HG03039 (cell line): ENCODE measurements around the gene ACOX1.
"Not testable (repeated sequence)": the region's sequence is repeated elsewhere in the genome, so short reads cannot be mapped to it uniquely, and the experiment has no call there.

Source experiments
- ATAC-seq: cut with Tn5 transposase; IDR thresholded peaks from one replicate; pipeline ENCODE4 v1.9.1; 2021; ENCODE audit warnings: mild to moderate bottlenecking, moderate library complexity; ENCODE audit not compliant: unreplicated experiment

Gene ACOX1

GRCh38 chr17:75983501-75984181 lies 4.7 kb upstream of the ACOX1 start:
- ATAC-seq = no peak

DNA sequence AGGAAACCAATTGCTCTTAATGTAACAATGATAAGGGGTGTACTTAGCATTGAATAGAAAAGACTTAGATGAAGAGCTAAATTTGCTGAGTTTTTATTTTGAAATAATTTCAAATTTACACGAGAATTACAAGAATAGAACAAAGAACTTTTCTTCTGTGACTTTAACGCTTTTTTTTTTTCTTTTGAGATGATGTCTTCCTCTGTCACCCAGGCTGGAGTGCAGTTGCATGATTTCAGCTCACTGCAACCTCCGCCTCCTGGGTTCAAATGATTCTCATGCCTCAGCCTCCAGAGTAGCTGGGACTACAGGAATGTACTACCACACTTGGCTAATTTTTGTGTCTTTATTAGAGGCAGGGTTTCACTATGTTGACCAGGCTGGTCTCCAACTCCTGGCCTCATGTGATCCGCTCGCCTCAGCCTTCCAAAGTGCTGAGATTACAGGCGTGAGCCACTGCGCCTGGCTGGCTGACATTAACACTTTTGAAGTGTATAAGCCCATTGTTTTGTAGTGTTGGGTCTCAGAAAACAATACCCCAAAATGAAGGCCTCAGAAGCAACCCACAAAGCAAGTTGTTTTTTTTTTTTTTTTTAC lies 2.2 kb upstream of the ACOX1 start:
- no peak for ATAC-seq

GRCh38 chr17:75980188-75981018 lies 1.4 kb upstream of the ACOX1 start:
- ATAC-seq = no peak

DNA sequence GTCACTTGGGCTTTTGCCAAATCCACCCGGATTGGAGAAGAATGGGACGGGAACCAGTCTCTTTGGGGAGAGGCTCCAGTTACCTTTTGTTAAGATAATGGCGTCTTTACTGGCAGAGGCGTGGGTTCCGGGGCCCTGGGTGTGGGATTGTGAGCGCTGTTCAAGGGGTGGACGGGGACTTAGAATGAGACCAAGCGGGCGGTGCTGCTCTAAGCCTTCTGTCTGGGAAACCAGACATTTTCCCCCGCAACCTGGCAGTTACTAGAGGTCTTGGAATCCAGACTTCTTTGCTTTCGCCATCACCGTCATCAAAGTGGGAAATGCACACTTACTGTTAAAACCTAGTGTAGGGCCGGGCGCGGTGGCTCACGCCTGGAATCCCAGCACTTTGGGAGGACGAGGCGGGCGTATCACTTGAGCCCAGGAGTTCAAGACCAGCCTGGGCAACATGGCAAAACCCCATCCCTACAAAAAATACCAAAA lies 780 bp upstream of the ACOX1 start:
- peak; percentile 22 for ATAC-seq

GRCh38 chr17:75976175-75976848 lies 2.7 kb downstream of the ACOX1 start:
- no peak for ATAC-seq

DNA sequence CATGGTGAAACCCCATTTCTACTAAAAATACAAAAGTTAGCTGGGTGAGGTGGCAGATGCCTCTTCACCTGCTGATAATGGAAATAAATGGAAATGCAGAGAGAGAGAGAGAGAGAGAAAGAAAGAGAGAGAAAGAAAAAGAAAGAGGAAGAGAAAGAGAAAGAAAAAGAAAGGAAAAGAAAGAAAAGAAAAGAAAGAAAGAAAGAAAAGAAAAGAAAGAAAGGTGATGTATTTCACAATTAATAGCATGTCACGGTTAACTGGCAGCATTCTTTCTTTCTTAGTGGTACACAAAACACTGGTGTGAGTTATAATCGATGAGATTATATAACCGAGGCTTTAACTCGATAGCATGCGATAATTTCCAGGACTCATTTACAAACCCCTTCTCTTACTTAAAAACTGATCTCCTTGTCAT lies 3.2 kb downstream of the ACOX1 start:
- ATAC-seq = no peak

- ATAC-seq = not testable (repeated sequence)
Measured at GRCh38 chr17:75975187-75975586, 3.8 kb downstream of the ACOX1 start.

GRCh38 chr17:75970626-75971025 lies 8.3 kb downstream of the ACOX1 start:
- ATAC-seq = no peak

DNA sequence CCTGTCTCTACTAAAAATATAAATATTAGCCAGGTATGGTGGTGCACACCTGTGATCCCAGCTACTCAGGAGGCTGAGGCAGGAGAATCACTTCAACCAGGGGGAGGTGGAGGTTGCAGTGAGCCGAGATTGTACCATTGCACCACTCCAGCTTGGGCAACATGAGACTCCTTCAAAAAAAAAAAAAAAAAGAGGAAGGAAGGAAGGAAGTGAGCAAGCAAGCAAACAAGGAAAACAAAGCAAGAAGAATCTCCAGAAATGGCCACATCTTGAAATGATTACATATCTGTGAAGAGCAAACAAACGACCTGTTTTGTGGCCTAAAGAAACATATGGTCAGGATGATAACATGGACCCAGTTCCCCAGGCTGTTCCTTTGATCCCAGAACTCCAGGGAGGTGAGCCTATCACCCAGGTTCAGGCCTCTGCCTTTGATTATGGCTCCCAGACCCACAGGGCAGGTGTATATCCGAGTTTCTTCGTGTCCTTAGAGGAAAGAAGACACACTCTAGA lies 8.9 kb downstream of the ACOX1 start:
- no peak for ATAC-seq

DNA sequence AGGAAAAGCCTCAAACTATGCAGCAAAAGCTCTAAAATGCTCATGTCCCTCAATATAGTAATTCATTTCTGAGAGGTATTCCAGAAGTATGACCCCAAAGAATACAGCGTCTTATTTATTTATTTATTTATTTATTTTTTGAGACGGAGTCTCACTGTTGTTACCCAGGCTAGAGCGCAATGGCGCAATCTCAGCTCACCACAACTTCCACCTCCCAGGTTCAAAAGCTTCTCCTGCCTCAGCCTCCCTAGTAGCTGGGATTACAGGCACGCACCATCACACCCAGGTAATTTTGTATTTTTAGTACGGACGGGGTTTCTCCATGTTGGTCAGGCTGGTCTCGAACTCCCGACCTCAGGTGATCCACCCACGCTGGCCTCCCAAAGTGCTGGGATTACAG lies 9.9 kb downstream of the ACOX1 start:
- ATAC-seq = not testable (repeated sequence)

- no peak for ATAC-seq
Measured at GRCh38 chr17:75965468-75965867, 13.5 kb downstream of the ACOX1 start.

DNA sequence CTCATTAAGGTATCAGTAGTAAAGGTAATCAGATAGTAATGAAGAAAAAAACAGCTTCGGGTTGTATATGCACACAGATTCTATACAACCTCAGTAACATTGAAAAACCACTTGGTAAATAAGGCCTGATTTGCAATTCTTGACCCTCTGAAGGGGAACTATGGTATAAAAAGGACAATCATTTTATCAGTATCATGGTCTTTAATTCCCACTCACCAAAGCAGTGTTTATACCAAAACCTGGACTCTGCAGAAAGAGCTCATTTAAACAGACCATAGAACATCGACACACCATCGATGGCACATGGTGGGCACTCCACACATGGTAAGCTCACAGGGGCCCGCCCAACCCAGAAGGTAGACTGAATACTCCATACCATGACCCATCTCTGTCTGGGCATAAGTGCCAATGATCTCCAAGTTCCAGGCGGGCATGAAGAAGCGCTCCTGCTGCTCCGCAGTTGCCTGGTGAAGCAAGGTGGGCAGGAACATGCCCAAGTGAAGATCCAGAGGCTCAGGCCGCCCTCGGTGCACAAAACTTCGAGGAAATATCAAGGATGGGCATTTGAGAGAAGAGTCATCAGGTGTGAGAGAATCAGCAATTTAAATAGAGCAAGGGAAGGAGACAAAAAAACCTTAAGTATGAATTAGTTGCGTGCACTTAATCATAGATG lies 19.0 kb downstream of the ACOX1 start:
- no peak for ATAC-seq

GRCh38 chr17:75959051-75959838 lies 19.7 kb downstream of the ACOX1 start:
- no peak for ATAC-seq

DNA sequence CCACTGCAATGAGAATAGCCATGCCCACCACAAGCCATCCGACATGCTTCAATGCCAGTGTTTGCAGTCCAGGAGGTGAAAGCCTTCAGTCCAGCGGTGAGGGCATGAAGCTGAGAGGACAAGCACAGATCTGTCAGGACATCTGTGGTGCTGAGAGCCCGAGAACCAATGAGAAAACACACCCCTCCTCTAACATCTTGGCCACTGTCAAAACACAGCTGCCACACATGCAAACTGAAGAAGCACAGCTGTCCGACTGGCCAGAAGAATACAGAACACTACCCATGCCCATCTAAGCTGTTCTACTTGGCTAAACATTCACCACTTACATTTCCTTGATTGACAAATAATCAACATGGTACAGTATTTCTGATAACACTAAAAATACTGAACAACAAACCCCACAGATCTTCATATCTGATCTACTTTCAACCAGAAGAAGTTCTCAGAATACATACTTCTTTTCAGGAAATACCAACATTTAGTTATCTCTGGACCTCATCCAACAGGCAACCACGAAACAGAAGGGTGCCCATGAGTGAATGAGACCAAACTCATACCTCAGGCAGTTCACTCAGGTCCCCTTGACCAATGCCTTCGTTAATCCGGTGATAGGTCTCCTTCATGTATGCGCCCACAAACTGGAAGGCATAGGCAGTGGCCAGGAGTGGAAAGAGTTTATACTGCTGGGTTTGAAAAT lies 28.0 kb downstream of the ACOX1 start:
- no peak for ATAC-seq

DNA sequence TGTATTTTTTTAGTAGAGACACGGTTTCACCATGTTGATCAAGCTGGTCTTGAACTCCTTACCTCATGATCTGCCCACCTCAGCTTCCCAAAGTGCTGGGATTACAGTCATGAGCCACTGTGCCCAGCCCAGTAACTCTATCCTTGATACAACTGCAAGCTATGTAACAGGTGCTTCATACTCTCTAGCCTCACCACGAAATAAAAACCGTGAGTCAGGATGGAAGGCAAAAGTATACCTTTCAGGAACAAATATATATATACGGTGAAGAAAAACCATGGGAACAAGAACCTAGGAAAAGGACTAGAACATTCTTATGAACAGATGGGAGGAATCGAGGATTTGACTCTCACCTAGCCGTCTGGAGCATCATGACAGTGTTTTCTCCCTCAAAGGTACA lies 28.5 kb downstream of the ACOX1 start:
- no peak for ATAC-seq

GRCh38 chr17:75945211-75945610 lies 33.8 kb downstream of the ACOX1 start:
- ATAC-seq = no peak

- no peak for ATAC-seq
Measured at GRCh38 chr17:75943491-75943890, 35.5 kb downstream of the ACOX1 start.

- ATAC-seq = no peak
Measured at GRCh38 chr17:75942473-75942872, 36.5 kb downstream of the ACOX1 start.

- ATAC-seq = no peak
Measured at GRCh38 chr17:75941442-75941819, 37.5 kb downstream of the ACOX1 start.
